ENCODE results near the gene CCL4.
"Not testable (repeated sequence)": the region's sequence is repeated elsewhere in the genome, so short reads cannot be mapped to it uniquely, and the experiment has no call there.

The CCL4 gene

DNA sequence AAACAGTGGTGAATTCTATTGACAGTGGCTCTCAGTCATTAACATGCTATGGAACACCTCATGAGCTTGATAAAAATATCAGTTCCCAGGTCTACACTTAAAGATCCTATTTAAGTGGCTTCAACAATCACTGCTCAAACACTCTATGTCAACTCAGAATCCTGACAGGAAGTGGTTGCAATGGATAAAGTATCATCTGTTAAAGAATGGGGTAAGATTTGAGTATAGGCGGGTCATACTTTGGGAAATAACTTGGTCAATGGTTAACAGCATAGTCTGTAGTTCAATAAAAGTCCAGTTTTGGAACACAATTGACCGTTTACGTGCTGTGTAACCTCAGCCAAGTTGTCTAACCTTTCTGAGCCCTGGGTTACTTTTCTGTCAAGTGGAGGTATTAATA is 16.2 kb upstream of the CCL4 start:
- not testable (repeated sequence) for FAIRE-seq; DNase-seq (ENCODE audit: insufficient read length, low spot score)
- 0 out of 2 replicates have a peak, but pooled peaks have one; percentile 48 for TF ChIP-seq POLR2A (IDR thresholded peaks at IDR 0.05; ENCODE audit: low read depth, low read length)

DNA sequence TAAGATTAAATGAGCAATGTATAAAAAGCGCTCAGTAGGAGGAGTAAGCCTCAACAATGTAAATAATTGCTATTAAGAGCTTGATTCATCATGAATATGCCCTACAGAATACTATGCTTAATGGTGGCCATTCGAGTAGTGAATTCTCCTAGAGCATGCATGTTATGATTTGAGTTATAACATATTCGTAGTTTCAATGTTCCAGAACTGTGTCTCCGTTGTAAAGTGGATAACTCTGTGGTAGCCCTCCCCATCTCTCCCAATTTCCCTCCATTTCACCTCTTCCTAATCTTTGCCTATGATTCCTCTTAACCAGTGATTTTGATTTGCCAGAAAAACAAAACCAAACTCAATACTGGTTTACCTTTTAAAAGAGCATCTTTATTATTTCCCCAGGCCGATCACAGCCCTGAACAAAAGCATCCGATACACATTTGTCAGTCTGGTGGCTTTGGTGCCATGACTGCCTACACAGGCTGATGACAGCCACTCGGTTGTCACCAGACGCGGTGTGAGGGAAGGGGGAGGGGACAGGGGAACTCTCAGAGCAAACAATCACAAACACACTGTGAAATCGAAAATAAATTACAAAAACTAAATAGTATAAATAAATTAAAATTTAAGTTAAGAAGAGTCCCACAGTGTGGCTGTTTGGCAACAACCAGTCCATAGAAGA is 15.6 kb upstream of the CCL4 start:
- not testable (repeated sequence) for DNase-seq (ENCODE audit: insufficient read length, low spot score); FAIRE-seq
- TF ChIP-seq POLR2A (IDR thresholded peaks at IDR 0.05; ENCODE audit: low read depth, low read length) (peak; percentile 66), POLR2AphosphoS5 (IDR thresholded peaks at IDR 0.05; ENCODE audit: low read depth, low read length) (peak; percentile 75; the same call in 1 of the 2 replicates)

DNA sequence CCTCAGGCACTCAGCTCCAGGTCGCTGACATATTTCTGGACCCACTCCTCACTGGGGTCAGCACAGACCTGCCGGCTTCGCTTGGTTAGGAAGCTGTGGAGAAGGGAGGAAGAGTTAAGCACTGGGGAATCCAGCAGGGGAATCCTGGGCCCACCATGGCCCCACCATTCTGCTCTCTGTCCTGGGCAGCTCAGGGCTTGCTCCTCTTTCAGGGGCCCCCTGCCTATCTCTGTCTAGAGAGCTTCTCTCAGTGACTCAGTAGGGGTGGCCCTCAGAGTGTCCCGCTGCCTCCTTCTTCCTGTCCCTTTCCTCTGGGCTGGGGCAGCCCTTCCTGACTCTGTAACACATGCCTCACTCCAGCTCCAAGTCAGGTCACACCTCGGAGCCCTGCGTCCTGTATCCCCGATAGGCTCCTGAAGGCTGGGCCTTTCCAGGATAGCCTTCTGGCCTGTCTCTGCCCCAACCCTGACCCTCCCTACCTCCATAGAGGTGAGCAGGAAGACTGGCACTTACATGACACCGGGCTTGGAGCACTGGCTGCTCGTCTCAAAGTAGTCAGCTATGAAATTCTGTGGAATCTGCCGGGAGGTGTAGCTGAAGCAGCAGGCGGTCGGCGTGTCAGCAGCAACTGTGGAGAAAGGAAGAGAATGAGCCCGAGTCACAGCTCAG is 14.8 kb upstream of the CCL4 start:
- FAIRE-seq (no peak), DNase-seq (ENCODE audit: insufficient read length, low spot score) (no peak)
- TF ChIP-seq TAF1 (IDR thresholded peaks at IDR 0.05; ENCODE audit: low read depth, low read length): no peak
- TF ChIP-seq POU2F2 (IDR thresholded peaks at IDR 0.05; ENCODE audit: low read depth, low read length): no peak
- peak; percentile 57 for TF ChIP-seq POLR2A (IDR thresholded peaks at IDR 0.05; ENCODE audit: low read depth, low read length)
- TF ChIP-seq POLR2AphosphoS5 (IDR thresholded peaks at IDR 0.05; ENCODE audit: low read depth, low read length): peak; percentile 31
- TF ChIP-seq PAX5 (IDR thresholded peaks at IDR 0.05; ENCODE audit: insufficient read depth, low read length, severe bottlenecking): no peak
- no peak for TF ChIP-seq SPI1 (IDR thresholded peaks at IDR 0.05; ENCODE audit: low read depth, low read length)

DNA sequence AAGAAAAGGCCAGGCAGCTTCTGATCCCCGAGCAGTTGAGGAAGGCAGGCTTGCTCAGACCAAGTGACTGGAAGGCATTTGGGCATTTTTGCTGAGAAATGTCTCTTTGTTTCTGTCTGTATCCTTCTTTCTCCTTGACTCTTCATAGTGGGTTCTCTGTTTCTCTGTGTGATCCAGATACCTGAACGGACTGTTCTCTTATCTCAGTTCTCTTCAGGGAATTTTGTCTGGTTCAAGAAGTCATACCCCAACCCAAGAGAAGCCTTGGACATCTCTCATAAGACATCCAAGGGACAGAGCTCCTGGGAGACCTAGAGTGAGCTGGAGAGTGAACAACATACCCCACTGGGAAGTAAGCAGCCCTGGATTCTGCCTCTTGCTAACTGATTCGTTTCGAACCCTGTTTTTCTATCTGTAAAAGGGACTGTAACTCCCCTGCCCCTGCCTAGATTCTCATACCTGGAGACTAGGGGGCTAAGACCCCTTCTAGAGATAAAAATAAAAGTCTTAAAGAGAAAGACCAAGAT is 14.2 kb upstream of the CCL4 start:
- DNase-seq (ENCODE audit: insufficient read length, low spot score) (no peak), FAIRE-seq (no peak)
- TF ChIP-seq POLR2AphosphoS5 (IDR thresholded peaks at IDR 0.05; ENCODE audit: low read depth, low read length): peak; percentile 49; the same call in 1 of the 2 replicates
- no peak; the same call in 1 of the 2 replicates for TF ChIP-seq POLR2A (IDR thresholded peaks at IDR 0.05; ENCODE audit: low read depth, low read length)
- TF ChIP-seq POU2F2 (IDR thresholded peaks at IDR 0.05; ENCODE audit: low read depth, low read length): no peak
- no peak for TF ChIP-seq TAF1 (IDR thresholded peaks at IDR 0.05; ENCODE audit: low read depth, low read length)

DNA sequence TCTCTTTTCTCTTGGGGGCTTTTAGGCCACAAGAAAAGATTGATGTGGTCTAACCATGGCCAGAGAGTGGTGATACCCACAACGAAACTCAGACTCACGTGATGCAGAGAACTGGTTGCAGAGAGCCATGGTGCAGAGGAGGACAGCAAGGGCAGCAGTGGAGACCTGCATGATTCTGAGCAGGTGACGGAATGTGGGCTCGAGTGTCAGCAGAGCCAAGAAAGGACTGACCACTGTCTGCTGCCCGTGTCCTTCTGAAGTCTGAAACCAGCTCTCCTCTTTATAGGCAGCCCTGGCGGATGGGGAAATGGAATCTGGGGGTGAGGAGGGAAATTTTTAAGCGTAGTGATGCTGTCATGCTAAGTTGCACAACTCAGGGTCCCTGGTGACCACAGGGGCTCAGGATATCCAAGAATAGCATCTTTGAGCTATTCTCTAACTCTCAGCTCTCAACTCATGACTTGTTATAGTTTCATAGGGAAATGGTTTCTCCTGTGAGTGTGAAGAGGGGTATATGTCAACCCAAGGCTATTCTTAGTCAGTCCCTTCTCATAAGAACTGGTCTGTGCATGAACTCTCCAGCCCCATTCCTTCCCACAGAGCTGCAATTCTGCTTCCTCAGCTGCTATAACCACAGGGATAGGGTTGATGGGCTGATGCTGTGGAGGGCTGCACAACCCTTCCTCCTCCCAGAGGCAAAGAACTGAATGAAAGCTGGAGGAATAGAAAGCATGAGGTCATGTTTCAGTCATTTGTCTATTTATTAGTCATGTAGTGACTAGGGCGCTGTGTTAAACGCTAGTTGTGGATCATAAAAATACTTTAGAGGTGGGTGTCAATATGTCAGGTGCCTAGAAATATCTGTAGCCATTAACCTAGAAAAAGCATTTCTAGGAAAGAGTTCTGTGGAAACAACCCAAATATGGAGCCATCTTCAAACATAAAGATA is 13.5 kb upstream of the CCL4 start, which contains the start of gene CCL3:
CCL3 (minus strand) TSS at position 256 of the 949 bp plus-strand sequence; CDS start at position 171, 85 bp downstream.
- peak; percentile 95 for TF ChIP-seq POU2F2 (IDR thresholded peaks at IDR 0.05; ENCODE audit: low read depth, low read length)
- peak; percentile 48 for TF ChIP-seq PAX5 (IDR thresholded peaks at IDR 0.05; ENCODE audit: insufficient read depth, low read length, severe bottlenecking)
- peak; percentile 99 for TF ChIP-seq POLR2A (IDR thresholded peaks at IDR 0.05; ENCODE audit: low read depth, low read length)
- peak; percentile 99 for TF ChIP-seq POLR2AphosphoS5 (IDR thresholded peaks at IDR 0.05; ENCODE audit: low read depth, low read length)
- peak; percentile 80 for TF ChIP-seq SPI1 (IDR thresholded peaks at IDR 0.05; ENCODE audit: low read depth, low read length)
- TF ChIP-seq TAF1 (IDR thresholded peaks at IDR 0.05; ENCODE audit: low read depth, low read length): peak; percentile 72
- no peak for FAIRE-seq
- peak; percentile 21 for DNase-seq (ENCODE audit: insufficient read length, low spot score)

DNA sequence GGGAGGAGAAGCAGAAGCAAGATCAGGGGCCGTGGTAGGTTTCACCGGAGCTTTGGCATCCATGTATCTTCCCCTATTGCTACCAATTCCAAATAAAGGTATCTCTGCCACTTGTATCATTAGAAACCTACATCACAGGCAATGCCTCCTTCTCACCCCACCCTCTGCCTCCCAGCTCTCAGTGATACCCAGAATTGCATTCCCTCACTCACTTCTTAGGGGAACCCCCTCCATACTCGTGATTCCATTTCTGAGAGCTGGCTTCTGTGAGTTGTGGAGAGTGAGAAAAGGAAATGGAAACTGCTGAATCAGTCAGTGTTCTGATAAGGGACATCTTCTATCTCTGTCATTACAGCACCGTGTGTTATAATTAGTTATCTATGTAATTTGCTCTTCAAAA is 11.4 kb upstream of the CCL4 start:
- no peak for DNase-seq (ENCODE audit: insufficient read length, low spot score)
- no peak for FAIRE-seq
- no peak for TF ChIP-seq POLR2AphosphoS5 (IDR thresholded peaks at IDR 0.05; ENCODE audit: low read depth, low read length)
- TF ChIP-seq PAX5 (IDR thresholded peaks at IDR 0.05; ENCODE audit: insufficient read depth, low read length, severe bottlenecking): no peak
- TF ChIP-seq TAF1 (IDR thresholded peaks at IDR 0.05; ENCODE audit: low read depth, low read length): no peak
- TF ChIP-seq POLR2A (IDR thresholded peaks at IDR 0.05; ENCODE audit: low read depth, low read length): no peak

DNA sequence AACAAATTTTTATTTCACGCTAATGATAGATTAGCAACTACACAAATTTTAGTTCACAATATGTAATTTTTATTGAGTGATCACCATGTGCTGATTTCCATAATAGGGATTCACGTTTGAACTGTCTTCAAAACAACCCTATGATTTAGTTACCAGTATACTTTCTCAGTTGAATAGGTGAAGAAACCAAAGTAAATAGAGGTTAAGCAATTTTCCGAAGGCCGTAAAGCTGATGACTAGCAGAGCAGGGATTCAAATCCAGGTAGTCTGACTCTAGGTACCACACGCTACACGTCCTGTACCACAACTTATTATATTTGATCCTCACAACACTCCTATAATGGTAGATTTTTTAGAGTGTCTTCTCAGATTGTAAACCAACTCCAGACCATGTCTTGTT is 10.9 kb upstream of the CCL4 start:
- not testable (repeated sequence) for DNase-seq (ENCODE audit: insufficient read length, low spot score); FAIRE-seq

DNA sequence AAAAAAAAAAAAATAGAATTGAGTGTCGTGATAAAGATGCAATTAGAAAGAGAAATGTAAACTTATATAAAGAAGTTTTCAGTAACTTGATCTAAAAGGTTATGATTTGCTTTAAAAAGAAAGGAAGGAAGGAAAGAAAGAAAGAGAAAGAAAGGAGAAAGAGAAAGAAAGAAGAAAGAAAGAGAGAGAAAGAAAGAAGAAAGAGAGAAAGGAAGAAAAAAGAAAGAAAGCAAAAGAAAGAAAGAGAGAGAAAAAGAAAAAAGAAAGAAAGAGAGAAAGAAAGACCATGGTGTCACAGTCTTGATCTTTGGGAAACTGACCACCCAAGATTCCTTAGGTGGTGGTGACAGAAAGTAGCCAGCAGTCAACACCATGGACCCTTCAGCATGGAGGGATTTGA is 9.4 kb upstream of the CCL4 start:
- FAIRE-seq (no peak), DNase-seq (ENCODE audit: insufficient read length, low spot score) (no peak)
- no peak for TF ChIP-seq POLR2A (IDR thresholded peaks at IDR 0.05; ENCODE audit: low read depth, low read length)
- no peak for TF ChIP-seq PAX5 (IDR thresholded peaks at IDR 0.05; ENCODE audit: insufficient read depth, low read length, severe bottlenecking)
- no peak for TF ChIP-seq POLR2AphosphoS5 (IDR thresholded peaks at IDR 0.05; ENCODE audit: low read depth, low read length)
- no peak for TF ChIP-seq SPI1 (IDR thresholded peaks at IDR 0.05; ENCODE audit: low read depth, low read length)

DNA sequence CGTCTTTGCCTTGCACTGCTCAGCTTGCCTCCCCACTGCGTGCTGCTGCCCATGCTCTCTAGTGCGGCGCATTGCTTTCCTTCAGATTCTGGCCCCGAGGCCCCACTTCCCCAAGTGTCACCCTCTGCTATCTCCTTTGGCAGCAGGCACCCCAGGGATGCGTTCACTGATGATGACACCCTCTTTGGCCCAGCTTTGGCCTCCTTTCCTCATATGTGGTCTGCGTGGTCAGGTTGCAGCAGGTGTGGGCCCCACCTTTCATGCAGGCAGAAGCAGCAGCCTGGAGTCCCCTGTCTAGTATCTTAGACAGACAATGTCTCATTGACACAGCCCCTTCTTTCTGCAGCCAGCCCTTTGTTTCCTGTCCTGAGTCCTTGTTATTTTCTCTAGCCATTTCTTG is 8.9 kb upstream of the CCL4 start:
- TF ChIP-seq POU2F2 (IDR thresholded peaks at IDR 0.05; ENCODE audit: low read depth, low read length): no peak
- TF ChIP-seq POLR2A (IDR thresholded peaks at IDR 0.05; ENCODE audit: low read depth, low read length): no peak
- no peak; the same call in 1 of the 2 replicates for TF ChIP-seq SPI1 (IDR thresholded peaks at IDR 0.05; ENCODE audit: low read depth, low read length)
- no peak for TF ChIP-seq POLR2AphosphoS5 (IDR thresholded peaks at IDR 0.05; ENCODE audit: low read depth, low read length)
- TF ChIP-seq TAF1 (IDR thresholded peaks at IDR 0.05; ENCODE audit: low read depth, low read length): no peak
- no peak for TF ChIP-seq PAX5 (IDR thresholded peaks at IDR 0.05; ENCODE audit: insufficient read depth, low read length, severe bottlenecking)
- no peak for FAIRE-seq
- no peak for DNase-seq (ENCODE audit: insufficient read length, low spot score)
